ENCODE results near the gene TAS2R30.
A peak's percentile ranks its signal among the peaks of the same experiment; 100 is the strongest.

Gene TAS2R30

GRCh38 chr12:11134305-11134704, at the start of gene TAS2R30:
Gene TAS2R30, minus strand, starts transcription at chr12:11134644. Its CDS starts 400 bp downstream, at chr12:11134244.
- TF ChIP-seq POLR2A (IDR thresholded peaks at IDR 0.05; ENCODE audit: extremely low read depth, insufficient read length) (no peak), MYC (IDR thresholded peaks at IDR 0.05; ENCODE audit: low read depth, low read length) (no peak), CTCF (IDR thresholded peaks at IDR 0.05; ENCODE audit: low read depth, low read length) (no peak), MAX (IDR thresholded peaks at IDR 0.05; ENCODE audit: low read depth, low read length) (no peak)

GRCh38 chr12:11183011-11183410, 48.6 kb upstream of the TAS2R30 start:
- no peak overlapping the region for H3K4me3 ChIP-seq (ENCODE audit: low read depth, low read length)
- DNase-seq (ENCODE audit: low read depth), result no peak
- TF ChIP-seq POLR2A (IDR thresholded peaks at IDR 0.05; ENCODE audit: extremely low read depth, insufficient read length) (no peak), MYC (IDR thresholded peaks at IDR 0.05; ENCODE audit: low read depth, low read length) (no peak), MAX (IDR thresholded peaks at IDR 0.05; ENCODE audit: low read depth, low read length) (no peak), CTCF (IDR thresholded peaks at IDR 0.05; ENCODE audit: low read depth, low read length) (no peak)

More at GRCh38 chr12:11134305-11134704, at the start of gene TAS2R30:
- DNase-seq (ENCODE audit: low read depth), result no peak
- no peak within 1 kb of the TSS for H3K4me3 ChIP-seq (ENCODE audit: low read depth, low read length)

GRCh38 chr12:11182529-11182928, 48.1 kb upstream of the TAS2R30 start:
- DNase-seq (ENCODE audit: low read depth), result no peak
- TF ChIP-seq CTCF (IDR thresholded peaks at IDR 0.05; ENCODE audit: low read depth, low read length) (no peak), MYC (IDR thresholded peaks at IDR 0.05; ENCODE audit: low read depth, low read length) (no peak), MAX (IDR thresholded peaks at IDR 0.05; ENCODE audit: low read depth, low read length) (no peak), POLR2A (IDR thresholded peaks at IDR 0.05; ENCODE audit: extremely low read depth, insufficient read length) (no peak)

GRCh38 chr12:11178250-11178649, 43.8 kb upstream of the TAS2R30 start:
- H3K4me3 ChIP-seq (ENCODE audit: low read depth, low read length), result no peak overlapping the region
- TF ChIP-seq MYC (IDR thresholded peaks at IDR 0.05; ENCODE audit: low read depth, low read length) (no peak), MAX (IDR thresholded peaks at IDR 0.05; ENCODE audit: low read depth, low read length) (no peak), POLR2A (IDR thresholded peaks at IDR 0.05; ENCODE audit: extremely low read depth, insufficient read length) (no peak), CTCF (IDR thresholded peaks at IDR 0.05; ENCODE audit: low read depth, low read length) (no peak)

More at GRCh38 chr12:11182529-11182928, 48.1 kb upstream of the TAS2R30 start:
- H3K4me3 ChIP-seq (ENCODE audit: low read depth, low read length), result no peak overlapping the region

GRCh38 chr12:11174022-11174421, 39.6 kb upstream of the TAS2R30 start:
- H3K4me3 ChIP-seq (ENCODE audit: low read depth, low read length), result peak overlapping the region; percentile 14
- DNase-seq (ENCODE audit: low read depth), result no peak
- TF ChIP-seq POLR2A (IDR thresholded peaks at IDR 0.05; ENCODE audit: extremely low read depth, insufficient read length) (no peak), MAX (IDR thresholded peaks at IDR 0.05; ENCODE audit: low read depth, low read length) (no peak), MYC (IDR thresholded peaks at IDR 0.05; ENCODE audit: low read depth, low read length) (no peak), CTCF (IDR thresholded peaks at IDR 0.05; ENCODE audit: low read depth, low read length) (no peak)

More at GRCh38 chr12:11178250-11178649, 43.8 kb upstream of the TAS2R30 start:
- DNase-seq (ENCODE audit: low read depth), result no peak

All from NB4 (cell line).